Bronchial smooth muscle cell (primary cell): Measurements from ENCODE around the gene LENG1. TPM values are rescaled to one million over a fixed set of nuclear protein-coding genes. Genes with fewer than 3 reads are reported as not detected.

ENCODE experiments used
- total RNA-seq: library from RNA; depleted of rRNA; stranded (reverse); fragments of >200 nt; gene quantifications from 2 replicates; pipeline ENCODE4 v1.2.1, GENCODE V29; 2014

Gene LENG1
- total RNA-seq, result 4.6 and 6.1 TPM in 2 replicates

DNA sequence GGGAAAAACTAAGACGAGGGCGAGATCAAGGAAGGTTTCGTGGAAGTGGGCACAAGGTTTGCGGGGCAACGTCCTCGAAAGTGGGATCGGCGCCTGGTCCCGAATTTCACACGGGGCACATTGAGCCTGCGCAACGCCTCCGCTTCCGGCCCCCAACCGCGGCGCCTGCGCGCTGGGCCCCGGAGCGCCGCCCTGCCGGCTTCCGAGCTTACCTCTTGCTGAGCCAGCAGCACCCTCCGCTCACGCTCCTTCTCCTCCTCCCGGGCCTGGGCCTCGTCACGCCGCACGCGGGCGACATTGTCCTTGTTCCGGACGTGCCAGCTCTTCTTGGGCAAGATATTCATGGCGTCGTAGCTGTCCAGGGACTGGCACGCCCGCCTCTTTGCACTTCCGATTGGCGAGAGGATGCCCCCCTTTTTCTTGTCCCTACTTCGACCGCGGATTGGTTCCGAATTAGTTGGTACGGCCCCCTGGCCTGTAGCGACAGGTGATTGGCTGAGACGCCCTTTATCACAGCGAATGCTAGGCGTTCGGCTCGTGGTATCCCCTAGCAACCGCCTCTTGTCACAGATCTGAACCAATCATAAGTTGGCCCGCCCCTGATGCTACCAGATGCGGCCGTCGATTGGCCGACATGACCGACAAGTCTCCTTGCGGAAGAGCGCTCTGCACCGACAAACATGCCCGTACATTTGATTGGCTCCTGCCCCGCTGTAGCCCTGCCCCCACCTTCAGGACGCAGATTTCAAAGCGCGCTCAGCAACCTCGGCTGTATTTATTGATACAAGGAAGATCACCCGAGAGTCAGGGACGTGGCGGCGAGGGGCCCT, at the start of gene LENG1:
LENG1 (minus strand) TSS at position 370 of the 830 bp plus-strand sequence; CDS start at position 344, 26 bp downstream.

DNA sequence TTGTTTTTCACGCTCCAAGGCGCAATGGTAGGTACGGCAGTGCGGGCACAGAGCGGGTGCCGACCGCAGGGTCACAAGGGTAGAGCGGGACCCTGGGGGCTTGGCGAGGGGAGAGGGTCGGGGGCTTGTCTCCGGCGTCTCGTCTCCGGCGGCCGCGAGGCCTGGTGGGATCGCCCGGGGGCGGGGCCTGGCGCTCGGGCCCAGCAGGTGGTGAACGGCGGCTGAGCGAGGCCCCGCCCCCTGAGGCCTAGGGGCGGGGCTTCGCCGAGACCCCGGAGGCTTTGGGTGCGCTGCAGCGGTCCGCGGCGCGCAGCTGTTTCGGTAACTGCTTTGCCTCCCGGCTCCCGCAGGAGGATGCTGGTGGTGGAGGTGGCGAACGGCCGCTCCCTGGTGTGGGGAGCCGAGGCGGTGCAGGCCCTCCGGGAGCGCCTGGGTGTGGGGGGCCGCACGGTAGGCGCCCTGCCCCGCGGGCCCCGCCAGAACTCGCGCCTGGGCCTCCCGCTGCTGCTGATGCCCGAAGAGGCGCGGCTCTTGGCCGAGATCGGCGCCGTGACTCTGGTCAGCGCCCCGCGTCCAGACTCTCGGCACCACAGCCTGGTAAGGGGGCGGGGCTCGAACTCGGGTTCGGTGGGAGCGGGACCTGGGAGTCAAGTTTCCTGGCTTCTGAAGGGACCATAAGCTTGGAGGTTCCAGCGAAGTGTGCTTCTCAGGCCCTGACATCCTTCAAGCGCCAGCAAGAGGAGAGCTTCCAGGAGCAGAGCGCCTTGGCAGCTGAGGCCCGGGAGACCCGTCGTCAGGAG, 31.7 kb upstream of the LENG1 start, which contains the start of gene TSEN34:
TSEN34 (plus strand) TSS at position 298 of the 800 bp plus-strand sequence; CDS start at position 355, 57 bp downstream.

DNA sequence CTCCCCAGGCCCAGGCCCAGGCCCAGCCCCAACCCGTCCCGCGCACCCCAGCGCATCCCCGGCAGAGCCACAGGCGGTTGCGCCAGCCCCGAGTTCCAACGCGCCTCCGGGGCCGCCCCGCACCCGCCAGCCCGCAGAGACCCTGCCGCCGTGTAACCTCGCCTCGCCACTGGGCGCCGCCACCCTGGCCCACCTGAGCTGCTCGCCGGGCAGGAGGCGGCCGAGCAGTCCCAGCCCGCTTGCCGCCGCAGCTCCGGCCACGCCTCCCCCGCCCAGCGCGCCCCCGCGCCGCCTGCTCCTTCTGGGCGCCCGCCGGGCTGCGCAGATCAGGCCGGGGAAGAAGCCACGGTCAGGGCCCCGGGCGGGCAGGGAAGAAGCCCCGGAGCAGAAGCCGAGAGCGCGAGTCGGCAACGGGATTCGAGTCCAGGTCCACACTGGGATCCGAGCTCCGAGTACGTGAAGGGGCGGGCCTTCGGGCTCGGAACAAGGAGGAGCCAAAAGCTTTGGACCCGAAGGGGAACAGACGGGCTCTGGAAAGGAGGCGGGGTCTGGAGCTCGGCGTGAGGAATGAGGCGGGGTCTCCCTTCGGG, 29.7 kb upstream of the LENG1 start, which contains the start of gene MBOAT7:
MBOAT7 (minus strand) TSS at position 436 of the 590 bp plus-strand sequence. CDS start 1,072 bp downstream, outside the sequence.

DNA sequence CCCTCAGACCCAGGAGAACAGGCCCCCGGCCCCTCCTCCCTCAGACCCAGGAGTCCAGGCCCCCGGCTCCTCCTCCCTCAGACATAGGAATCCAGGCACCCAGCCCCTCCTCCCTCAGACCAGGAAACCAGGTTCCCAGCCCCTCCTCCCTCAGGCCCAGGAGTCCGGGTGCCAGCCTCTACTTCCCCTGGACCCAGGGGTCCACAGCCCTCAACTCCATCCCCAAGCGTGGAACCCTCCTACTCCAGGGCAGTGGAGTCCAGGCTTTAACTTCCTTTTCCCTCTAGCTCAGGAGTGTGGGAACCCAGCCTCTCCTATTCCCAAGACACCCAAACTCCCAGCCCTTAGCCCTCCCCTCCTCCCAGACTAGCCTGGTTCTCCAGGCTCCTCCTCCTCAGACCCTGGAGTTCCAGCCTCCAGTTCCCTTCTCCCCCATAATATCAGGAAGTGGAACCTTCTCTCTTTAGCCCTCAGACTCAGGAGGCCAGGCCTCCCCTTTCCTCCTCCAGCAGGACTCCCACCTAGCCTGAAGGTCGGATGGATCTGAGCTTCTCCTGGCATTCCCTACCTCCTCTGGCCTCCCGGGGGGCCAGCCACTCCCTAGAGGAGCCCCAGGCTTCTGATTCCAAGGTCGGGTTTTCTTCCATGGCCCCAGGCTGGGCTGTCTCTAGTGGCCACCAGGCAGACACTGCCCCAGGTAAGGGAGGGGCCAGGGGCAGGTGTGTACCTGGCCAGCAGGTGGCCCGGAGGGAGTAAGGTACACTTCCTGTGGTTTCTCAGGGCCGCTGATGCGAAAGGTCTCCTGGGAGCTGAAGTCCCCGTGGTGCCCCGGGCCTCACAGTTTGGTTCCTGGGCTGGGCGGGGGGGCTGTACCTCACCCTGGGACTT, 13.2 kb upstream of the LENG1 start, which contains the start of gene TMC4:
TMC4 (minus strand) TSS at position 690 of the 888 bp plus-strand sequence; CDS start at position 647, 43 bp downstream.

DNA sequence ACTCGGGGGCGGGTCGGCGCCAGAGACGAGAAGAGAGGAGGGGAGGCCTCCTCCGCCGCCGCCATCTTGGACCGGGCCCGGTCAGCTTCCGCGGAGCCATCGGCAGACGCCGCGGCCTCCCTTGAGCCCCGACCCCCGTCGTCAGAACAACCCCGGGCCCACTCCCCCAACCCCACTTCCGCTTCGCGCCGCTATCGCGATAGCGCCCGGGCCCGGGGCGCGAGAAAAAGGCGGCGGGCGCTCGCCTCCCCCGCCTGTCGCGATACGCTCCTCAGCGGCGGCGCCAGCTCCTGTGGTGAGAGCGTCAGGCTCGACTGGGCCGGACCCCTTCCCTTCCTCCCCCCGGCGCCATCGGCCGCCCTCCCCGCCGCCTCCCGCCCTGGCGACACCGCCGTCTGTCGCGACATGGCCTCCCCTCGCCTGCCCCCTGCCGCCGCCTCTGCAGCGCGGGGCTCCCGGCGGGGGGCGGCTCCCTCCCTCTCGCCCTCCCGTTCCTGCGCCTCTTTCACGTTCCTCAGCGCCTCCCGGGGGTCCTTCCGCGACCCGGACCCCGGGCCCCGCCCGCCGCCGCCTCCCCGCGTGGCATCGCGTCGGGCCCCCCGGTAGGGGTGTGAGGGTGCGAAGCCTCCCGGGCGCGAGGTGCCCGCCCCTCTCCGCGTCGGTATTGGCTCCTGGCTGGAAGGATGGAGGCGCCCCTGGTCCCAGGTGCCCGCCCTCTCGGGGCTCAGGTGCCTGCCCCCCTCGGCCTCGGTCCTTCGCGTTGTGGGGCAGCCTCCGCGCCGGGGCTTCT, 21.6 kb downstream of the LENG1 start, which contains the start of gene CNOT3:
CNOT3 (plus strand) TSS at position 64 of the 790 bp plus-strand sequence. CDS start 5,217 bp downstream, outside the sequence.

DNA sequence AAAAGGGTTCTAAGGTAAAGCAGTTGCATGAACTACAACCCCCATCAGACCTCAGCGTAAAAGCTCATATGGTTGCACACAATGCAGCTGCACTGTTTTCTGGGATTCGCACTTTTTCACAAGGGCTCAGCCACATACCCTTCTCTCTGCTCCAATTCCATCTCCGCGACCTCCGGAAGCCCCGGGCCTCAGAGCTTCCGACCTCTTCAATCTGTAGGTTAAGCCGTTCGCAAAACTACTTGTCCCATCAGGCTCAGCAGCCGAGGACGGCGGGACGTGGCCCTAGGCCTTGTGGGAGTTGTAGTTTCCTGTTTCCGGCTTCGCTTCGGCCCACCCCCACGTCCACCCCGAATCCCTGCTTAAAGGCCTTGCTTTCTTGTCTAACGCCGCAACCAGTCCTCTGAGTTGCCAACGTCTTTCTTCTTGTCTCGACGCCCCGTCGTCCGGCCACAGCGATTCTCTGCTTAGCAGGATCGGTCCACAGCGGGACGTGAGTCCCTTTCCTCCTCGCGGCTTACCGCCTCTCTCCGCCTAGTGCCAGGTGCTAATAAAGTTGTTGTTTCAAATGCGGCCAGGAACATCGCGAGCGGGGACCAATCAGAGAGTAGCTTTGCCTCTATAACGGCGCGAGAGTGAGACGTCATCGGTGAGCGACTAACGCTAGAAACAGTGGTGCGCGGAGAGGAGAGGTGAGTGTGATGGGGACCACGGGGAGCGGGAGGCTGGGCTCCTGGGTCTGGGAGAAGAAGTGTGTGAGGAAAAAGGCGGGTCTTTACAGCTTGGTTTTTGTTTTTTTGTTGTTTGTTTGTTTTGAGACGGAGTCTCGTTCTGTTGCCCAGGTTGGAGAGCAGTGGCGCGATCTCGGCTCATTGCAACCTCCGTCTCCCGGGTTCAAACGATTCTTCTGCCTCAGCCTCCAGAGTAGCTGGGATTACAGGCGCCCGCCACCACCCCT, 44.1 kb downstream of the LENG1 start, which contains the start of the genes PRPF31 and TFPT:
PRPF31 (plus strand) TSS at position 646 of the 955 bp plus-strand sequence. CDS start 2,525 bp downstream, outside the sequence.
TFPT (minus strand) TSS at position 549 of the 955 bp plus-strand sequence; CDS start at position 161, 388 bp downstream.

Other genes with a start within 250 kb of the LENG1 start
- 0.47 and 1.5 TPM in 2 replicates for gene CACNG8, start 196.8 kb downstream of the LENG1 start, total RNA-seq
- 0.34 and 0.47 TPM in 2 replicates for gene CACNG6, start 168.1 kb downstream of the LENG1 start, total RNA-seq
- gene VSTM1, start 95.8 kb downstream of the LENG1 start, total RNA-seq, result not detected in 2 replicates
- gene TARM1, start 78.4 kb downstream of the LENG1 start, total RNA-seq, result not detected in 2 replicates
- gene OSCAR, start 58.9 kb downstream of the LENG1 start, total RNA-seq, result under 0.01 TPM in 1 of 2 replicates, not detected in the other
- gene NDUFA3, start 56.9 kb downstream of the LENG1 start, total RNA-seq, result 15.8 and 21.4 TPM in 2 replicates
- 16.7 and 21.9 TPM in 2 replicates for gene TFPT, start 44.1 kb downstream of the LENG1 start, total RNA-seq
- gene PRPF31, start 44.0 kb downstream of the LENG1 start, total RNA-seq, result 57.2 and 61.6 TPM in 2 replicates
- 6.9 and 10.6 TPM in 2 replicates for gene CNOT3, start 22.0 kb downstream of the LENG1 start, total RNA-seq
- 0.43 and 1.1 TPM in 2 replicates for gene TMC4, start 13.4 kb upstream of the LENG1 start, total RNA-seq
- gene MBOAT7, start 29.9 kb upstream of the LENG1 start, total RNA-seq, result 12.4 and 32.9 TPM in 2 replicates
- gene TSEN34, start 31.6 kb upstream of the LENG1 start, total RNA-seq, result 26.7 and 55.8 TPM in 2 replicates
- gene RPS9, start 41.1 kb upstream of the LENG1 start, total RNA-seq, result 1,382 and 2,467 TPM in 2 replicates
- gene LILRB3, start 63.3 kb upstream of the LENG1 start, total RNA-seq, result not detected in 2 replicates
- gene LILRA6, start 83.1 kb upstream of the LENG1 start, total RNA-seq, result not detected in 2 replicates
- gene LILRB5, start 97.6 kb upstream of the LENG1 start, total RNA-seq, result not detected in 2 replicates
- not detected in 2 replicates for gene LILRB2, start 121.4 kb upstream of the LENG1 start, total RNA-seq
- not detected in 2 replicates for gene LILRA5, start 153.4 kb upstream of the LENG1 start, total RNA-seq
- not detected in 2 replicates for gene LILRA4, start 179.4 kb upstream of the LENG1 start, total RNA-seq
- gene LAIR1, start 205.2 kb upstream of the LENG1 start, total RNA-seq, result not detected in 2 replicates